ENCODE measurements around the gene CCN2.

Gene CCN2

DNA sequence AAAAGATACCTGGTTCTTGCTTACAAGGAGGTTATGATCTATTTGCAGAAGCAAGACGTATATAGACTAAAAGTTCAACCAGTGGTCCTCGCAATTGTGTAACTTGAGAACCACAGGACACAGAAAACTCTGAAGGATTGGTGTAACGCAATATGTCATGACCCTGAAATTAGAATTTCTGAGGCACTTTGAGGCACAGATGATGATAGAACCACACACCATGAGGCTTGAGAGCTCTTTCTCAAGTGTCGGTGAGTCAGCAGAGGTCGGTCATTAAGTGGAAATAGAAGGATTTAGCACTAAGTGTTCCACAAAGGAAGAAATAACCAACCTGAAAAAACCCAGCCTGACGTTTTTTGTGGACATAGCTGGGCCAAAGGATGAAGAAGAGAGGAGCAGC, 15.3 kb upstream of the CCN2 start:
- DNase-seq (ENCODE audit: low read depth) = no peak

DNA sequence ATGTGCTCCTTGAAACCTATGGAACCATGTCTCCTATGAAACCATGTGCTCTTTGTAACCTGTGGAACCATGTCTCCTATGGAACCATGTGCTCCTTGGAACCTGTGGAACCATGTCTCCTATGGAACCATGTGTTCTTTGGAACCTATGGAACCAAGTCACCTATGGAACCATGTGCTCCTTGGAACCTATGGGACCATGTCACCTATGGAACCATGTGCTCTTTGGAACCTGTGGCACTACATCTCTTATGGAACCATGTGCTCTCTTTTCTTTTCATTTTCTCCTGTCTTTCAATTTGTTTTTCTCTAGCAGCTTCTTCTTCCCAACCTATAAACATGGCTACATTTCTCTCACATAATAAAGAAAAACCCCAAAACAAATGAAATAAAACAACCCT, 11.9 kb upstream of the CCN2 start:
- DNase-seq (ENCODE audit: low read depth) = no peak

DNA sequence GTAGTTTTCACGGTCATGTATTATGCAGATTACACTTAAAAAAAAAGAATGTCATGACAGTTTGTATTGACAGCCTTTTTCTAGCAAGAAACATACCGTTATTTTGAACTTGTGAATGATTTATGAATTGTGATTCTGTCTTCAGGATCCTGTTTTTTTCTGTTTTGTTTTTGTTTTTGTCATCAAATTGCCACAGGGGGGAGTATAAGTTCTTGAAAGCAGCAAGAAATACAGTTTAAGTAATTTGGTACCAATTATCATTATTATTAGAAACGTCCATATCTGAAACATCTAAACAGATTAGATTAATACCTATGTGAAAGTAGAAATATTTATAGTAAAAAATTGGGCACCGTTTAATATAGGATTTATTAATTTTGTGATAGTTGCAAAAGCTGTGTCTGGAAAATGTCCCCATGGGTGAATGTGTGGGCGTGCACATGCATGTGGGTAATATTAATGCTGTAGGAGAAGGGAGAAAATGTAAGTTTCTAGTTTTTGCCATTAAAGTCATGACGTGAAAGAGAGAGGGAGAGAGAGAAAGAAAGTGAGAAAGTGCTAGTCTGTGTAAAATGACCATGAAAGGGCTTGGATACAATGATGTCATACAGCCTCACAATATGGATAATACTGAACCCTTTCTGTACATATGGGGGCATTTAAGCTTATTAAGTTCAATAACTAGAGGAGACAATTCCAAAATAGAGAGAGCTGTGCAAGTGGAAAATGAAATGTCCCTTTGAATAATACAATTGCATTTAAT, 9.4 kb upstream of the CCN2 start:
- no peak for DNase-seq (ENCODE audit: low read depth)

DNA sequence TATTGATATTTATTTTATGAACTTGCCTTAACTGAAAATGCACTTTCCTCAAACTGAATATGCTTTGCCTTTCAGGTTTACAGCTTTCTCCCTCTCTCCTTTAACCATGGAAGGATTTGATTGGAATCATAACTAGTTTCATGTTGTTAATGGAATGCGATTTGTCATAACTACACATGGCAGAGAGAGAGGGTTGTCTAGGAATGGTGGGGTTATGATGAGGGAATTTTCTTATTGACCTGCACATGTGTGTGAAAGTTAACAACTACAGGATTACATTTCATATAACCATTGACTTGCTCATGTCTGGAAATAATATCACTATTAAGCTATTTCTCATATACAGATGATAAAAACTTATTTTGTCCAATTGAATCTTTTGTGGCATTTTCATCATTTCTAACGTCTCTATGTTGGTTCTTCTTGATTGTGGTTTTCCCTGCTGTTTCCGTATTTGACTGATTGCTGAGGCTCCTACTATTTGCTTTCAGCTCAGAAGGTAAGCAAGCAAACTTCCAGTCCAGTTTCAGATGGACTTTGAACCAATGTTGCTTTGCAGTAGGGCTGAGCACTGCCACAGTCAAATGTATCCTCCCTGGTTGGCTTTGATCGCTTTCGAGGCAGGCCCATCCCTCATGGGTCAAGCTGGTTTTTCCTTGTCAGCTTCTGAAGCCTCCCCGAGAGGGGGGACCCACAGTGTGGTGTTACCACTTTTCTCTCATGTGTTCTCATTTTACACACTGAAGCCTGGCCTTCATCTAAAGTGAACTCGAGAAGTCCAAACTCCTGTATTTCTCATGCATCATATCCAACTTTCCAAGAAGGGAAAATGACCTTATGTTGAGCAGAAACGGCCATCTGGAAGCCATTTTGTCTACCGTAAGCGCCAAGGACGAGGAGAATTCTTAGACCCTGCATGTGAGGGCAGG, 7.6 kb upstream of the CCN2 start:
- no peak for DNase-seq (ENCODE audit: low read depth)

DNA sequence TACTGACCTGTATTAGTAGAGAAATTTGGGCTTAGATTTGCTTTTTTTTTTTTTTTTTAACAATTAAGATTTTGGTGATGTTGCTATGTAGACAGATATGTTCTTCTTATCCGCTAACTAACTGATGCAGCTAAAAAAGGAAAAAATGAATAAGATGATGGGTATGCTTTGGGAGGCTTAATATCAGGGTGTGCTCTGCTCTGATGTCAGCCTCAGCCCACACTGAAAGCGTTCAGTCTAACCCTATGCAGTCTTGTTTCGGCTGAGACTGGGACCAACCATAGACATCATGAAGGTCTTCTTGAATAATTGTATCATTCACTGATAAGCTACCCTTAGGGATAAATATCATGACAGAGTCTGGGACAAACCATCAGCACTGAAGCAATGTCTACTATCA, 6.9 kb upstream of the CCN2 start:
- no peak for DNase-seq (ENCODE audit: low read depth)

DNA sequence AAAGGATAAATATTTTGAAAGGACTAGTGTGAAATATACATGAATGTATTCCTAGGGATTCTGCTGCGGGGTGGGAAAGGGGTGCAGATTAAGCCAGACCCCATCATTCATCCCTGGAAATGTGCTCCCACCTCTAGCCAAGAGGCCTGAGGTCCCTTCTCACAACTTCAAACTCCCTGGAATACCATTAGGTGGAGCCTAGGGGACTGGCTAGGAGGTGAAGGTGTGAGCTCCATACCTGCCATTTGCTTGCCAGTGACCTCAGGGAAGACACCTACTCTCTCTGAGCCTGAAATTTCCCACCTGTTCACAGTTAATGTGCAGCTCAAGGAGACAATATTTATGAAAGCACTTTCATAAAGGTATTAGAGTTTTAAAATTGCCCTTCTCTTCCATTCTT, 4.7 kb upstream of the CCN2 start:
- no peak for DNase-seq (ENCODE audit: low read depth)

DNA sequence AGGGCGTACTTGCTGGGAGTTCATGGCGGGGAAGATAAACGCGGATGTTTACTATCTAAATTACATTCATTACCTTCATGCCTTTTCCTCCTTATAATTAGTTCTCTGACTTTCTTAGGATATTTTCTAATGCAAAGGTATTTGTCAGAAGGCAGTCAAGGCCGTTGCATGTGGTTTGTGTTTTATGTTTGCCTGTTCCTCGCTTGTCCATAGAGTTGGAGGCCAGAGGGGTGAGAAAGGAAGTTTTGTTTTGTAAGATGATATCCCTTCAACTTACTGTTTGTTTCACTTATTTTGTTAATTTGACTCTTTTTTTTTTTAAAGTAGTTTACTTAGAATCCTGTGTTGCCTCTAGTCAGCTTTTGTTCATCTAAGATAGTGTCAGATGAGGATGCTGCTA, 4.0 kb upstream of the CCN2 start:
- no peak for DNase-seq (ENCODE audit: low read depth)

DNA sequence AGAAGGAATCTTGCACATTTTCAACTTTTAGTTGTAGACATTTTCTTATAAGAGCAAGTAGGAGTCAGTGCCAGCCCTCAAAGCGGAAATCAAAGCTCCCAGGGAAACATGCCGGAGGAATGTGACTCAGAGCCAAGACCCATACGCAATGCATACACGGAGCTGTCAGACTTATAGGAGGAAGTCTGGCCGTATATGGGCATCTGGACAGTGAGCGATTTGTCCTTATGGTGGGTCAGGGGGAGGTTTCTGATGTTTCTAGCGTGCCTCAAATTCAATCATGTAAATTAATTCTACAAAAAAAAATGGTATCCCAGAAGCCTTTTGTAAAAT, 3.6 kb upstream of the CCN2 start:
- DNase-seq (ENCODE audit: low read depth) = no peak

DNA sequence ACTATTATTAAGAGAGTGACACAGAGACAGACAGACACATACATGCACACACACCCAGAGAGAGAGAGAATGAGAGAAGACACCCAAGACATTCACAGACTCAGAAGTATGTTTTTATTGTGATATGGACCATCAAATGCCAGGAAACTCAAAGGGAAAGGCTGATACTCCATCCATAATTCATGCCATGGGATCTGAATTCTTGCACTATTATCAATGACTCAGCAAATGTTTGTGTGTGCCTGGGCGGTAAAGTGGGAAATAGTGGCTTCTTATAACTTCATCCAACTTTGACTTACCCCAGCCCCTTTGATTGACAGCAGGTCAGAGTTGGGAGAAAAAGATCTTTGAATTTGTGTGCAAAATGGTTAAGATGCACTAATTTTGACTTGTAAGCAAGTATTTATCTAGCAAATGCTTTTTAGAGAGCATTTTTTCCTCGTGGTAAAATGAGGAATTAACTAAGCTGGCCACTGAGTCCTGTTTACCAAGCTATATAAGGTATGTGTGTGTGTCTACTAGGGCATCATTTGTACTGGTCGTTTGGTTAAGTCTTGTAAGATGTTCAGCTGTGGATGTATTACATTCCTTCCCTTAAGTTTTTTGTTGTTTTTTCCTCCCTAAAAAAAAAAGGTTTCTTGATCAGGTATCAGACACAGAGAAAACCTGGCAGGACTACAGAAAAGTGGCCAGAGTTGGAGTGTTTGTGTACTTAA, 3.0 kb upstream of the CCN2 start:
- no peak for DNase-seq (ENCODE audit: low read depth)

DNA sequence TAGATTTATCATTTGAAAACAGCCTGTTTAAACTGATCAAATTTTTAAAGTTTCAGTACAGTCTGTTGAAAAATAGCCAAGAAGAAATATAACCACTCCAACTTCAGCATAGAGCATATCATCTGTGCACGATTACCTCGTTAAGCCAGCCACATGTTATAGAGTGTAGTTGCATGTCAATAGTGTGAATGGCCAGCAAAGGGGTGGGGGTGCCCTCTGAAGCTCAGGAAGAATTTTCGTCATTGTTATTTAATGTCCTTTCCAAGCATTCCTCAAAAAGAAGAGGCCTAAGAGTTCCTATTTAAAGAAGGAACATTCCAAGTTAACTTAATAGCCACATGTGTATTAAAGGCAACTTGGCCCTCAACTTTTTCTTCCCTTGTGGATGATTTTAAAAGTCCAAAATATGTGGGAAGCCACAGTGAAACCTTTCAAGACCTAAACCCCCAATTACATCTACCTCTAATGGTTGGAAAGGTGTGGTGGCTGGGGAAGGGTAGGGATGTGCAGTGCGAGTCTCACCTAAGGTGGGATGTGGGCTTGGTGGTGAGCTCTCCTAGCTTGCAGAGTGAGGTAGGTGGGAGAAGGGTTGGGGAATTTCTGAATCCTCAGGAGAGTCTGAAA, 1.8 kb upstream of the CCN2 start:
- no peak for DNase-seq (ENCODE audit: low read depth)

DNA sequence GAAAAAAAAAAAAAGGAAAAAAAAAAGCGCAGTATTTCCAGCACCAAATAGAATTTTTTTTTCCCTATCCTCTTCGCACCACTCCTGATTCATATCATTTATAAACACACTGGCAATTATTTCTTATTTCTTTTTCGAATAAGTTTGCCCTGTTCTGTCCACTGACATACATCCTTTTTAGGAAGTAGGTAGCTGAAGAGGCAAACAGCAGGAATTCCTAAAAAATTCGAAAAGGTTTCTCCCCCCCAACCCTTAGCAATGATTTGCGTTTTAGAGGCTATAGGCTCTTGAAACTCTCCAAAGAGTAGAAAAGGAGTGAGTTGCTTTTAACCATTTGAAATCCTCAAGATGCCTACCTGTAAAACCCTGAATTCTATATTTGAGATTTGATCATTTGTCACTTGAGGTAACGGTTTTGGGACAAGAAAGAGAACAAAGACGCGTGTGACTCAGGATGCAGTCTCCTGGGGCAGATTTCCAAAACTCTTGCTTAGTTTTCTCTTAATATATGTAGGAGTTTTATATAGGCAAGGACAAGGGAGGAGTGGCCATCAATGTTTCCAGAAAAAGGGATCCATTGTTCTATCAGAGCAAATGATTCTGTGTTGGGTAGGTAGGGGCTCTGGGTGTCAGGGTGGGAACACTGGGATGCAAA, 531 bp upstream of the CCN2 start:
- DNase-seq (ENCODE audit: low read depth) = no peak

DNA sequence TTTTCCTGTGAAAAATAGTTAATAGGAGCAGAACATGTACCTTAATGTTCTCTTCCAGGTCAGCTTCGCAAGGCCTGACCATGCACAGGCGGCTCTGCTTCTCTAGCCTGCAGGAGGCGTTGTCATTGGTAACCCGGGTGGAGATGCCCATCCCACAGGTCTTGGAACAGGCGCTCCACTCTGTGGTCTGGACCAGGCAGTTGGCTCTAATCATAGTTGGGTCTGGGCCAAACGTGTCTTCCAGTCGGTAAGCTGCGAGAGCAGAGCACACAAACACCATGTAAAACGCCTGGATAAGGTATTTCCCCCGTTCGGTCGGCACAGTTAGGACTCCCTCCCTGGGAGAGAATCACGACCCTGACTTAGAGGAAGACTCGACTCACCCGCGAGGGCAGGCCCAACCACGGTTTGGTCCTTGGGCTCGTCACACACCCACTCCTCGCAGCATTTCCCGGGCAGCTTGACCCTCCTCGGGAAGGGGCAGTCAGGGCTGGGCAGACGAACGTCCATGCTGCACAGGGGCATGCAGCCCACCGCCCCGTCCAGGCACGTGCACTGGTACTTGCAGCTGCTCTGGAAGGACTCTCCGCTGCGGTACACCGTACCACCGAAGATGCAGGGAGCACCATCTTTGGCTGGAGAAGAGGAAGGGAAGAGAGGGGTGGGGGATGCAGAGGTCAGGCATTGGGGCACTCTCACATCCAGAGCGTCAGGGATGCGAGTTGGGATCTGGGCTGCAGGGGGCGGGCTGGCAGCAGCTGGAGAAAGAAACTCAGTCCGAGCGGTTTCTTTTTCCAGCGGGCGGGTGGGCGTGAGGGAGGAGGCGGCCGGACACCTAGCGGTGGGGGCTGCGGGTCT, 1.0 kb downstream of the CCN2 start:
- no peak for DNase-seq (ENCODE audit: low read depth)

DNA sequence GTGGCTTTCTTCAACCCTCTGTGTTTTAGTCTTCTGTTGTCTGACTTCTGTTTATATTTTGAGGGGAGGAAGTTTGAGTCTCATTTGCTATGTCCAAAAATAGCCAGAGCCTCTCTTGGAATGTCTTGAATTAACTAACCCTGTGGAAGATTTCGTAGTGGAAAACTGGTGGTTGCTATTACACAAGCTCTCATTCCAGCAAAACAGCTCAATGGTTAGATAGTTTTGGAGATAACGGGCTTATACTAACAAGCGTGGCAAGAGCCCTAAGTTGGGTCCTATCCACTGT, 1.6 kb downstream of the CCN2 start:
- DNase-seq (ENCODE audit: low read depth) = no peak

DNA sequence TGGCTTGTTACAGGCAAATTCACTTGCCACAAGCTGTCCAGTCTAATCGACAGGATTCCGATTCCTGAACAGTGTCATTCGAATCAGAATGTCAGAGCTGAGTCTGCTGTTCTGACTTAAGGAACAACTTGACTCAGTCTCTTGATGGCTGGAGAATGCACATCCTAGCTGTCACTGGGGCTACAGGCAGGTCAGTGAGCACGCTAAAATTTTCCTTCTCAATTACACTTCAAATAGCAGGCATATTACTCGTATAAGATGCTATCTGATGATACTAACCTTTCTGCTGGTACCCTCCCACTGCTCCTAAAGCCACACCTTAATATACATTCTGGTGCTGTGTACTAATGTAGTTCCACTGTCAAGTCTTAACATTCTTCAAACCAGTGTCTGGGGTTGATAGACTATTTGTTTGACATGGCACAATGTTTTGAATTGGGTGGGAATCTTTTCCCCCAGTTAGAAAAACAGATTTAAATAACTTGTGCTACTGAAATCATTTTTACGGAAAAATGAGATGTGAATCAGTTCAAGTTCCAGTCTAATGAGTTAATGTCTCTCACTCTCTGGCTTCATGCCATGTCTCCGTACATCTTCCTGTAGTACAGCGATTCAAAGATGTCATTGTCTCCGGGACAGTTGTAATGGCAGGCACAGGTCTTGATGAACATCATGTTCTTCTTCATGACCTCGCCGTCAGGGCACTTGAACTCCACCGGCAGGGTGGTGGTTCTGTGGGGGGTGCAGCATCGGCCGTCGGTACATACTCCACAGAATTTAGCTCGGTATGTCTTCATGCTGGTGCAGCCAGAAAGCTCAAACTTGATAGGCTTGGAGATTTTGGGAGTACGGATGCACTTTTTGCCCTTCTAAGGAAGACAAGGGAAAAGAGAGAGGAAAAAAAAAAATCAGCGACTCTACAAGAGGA, 2.2 kb downstream of the CCN2 start:
- DNase-seq (ENCODE audit: low read depth) = no peak

DNA sequence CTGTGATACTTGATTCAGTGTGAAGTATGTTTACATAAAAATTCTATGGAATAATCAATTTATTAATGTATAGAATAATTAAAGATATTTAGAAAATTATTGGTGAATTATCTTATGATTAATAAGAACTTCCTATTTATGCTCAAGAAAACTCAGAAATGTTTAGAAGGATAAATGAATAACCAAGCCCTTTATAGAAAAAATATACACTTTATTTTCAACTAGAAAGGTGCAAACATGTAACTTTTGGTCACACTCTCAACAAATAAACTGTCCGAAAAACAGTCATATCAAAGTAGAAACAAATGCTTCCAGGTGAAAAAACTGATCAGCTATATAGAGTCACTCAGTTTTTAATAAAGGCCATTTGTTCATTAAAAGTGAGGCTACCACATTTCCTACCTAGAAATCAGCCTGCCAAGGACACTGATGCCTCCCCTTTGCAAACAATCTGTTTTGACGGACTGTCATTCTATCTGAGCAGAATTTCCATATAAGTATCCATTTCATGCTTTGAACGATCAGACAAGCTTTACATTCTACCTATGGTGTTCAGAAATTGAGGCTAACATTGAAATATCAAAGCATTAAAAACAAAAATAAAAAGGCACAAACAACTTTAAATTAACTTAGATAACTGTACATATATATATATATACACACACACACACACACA, 3.0 kb downstream of the CCN2 start:
- DNase-seq (ENCODE audit: low read depth) = no peak

DNA sequence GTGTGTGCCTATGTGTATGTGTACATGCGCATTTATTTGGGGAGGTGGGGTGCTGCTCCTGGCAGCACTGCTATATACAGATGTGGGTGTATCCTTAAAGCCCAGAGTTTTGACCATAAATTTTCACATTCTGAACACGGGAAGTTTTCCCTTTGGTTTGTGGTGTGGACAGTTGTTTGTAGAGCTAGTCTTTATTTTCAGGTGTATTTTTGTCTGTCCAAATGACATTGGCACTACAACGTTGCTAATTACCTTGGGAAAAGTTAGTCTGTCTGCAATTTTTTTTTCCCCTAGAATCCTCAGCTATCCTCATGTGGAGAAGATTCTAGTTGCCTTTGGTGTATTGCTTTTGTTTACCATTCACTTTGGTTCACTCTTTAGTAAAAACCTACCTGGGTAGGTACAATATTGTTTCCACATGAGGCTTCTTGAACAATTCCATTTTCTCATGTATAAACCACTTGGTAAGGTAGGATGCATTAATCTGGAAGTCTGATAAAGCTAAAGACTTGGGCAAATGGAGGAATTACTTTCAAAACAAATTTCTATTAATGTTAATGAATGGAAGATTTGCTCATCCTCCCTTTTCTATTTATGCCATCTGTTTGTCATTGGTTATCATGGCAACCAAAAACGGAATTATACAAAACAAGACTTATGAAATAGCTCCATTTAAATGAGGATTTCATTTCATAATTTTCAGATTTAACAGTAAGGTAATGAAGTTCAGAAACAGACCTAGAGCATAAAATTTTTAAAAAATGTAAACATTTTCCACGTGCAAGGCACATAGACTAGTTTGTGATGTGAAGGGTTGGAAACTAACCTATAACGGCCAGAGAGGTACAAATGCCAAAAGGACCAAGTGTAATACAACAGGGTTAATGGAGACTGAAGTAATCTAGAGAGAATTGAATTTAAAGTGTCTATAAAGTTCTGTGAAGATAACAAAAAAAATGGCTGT, 3.9 kb downstream of the CCN2 start:
- no peak for DNase-seq (ENCODE audit: low read depth)

DNA sequence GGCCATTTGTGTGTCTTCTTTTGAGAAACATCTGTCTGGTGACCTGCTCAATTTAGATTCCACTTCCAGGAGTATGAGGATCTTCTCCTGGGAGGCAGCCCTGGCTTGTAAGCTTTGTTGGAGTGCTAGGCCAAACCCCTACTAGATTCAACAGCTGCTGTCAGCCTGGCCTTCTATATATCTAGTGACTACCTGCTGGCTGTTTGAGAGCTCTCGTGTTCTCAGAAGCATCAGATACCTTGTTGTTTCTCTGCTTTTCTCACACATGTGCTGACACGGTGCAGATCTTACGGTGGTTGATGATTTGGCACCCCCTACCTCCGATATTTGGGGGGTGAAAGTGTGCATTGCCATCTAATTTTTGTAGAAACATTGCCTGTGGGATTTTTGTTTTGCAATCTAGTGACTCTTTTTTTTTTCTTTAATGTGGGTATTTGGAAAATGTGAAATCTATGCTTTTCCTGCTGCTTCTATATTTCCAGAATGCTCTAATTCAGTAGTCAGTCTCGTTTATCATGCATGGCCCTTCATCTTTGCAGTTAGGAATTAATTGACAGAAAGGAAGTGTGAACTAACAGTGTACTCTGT, 4.7 kb downstream of the CCN2 start:
- no peak for DNase-seq (ENCODE audit: low read depth)

DNA sequence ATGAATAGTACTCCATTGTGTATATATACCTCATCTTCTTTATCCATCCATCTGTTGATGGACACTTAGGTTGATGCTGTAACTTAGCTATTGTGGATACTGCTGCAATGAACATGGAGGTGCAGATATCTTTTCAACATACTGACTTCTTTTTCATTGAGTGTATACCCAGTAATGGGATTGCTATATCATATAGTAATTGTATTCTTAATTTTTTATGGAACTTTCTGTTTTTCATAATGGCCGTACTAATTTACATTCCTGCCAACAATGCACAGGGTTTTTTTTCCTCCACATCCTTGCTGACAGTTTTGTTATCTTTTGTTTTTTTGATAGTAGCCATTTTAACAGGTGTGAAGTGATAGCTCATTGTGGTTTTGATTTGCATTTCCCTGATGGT, 5.2 kb downstream of the CCN2 start:
- DNase-seq (ENCODE audit: low read depth) = no peak
